Ammon's horn (tissue), 1 donor: ENCODE results near the gene GAREM1.
"Not testable (repeated sequence)": the region's sequence is repeated elsewhere in the genome, so short reads cannot be mapped to it uniquely, and the experiment has no call there.

Experiments used
- DNase-seq: peaks from one replicate; pipeline ENCODE4 v3.0.0-alpha.2; 2016; ENCODE audit warnings: low spot score

The GAREM1 gene

GRCh38 chr18:32326450-32327308 is 144.0 kb downstream of the GAREM1 start:
- DNase-seq, result peak; percentile 45

- no peak for DNase-seq
Measured at GRCh38 chr18:32324181-32324580, 146.5 kb downstream of the GAREM1 start.

GRCh38 chr18:32321826-32322225 is 148.9 kb downstream of the GAREM1 start:
- no peak for DNase-seq

DNA sequence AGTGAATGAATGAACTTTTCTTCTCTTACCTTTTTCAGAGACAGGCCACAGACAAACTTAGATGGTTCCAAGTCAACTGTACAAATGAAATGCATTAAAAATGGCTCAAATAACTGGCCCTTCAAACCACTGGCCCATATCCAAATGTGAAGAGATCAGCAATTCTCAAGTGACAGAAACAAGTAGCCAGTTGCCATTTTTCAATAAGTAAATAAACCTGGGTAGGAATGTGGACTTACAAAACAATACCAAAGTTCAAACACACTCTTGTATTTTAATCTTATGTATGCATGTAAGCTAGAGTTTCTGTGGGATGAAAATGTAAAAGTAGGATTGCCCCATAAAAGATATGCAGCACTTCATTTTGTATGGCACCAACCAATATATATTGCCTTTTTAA is 151.6 kb downstream of the GAREM1 start:
- no peak for DNase-seq

- DNase-seq, result no peak
Measured at GRCh38 chr18:32318581-32318980, 152.1 kb downstream of the GAREM1 start.

DNA sequence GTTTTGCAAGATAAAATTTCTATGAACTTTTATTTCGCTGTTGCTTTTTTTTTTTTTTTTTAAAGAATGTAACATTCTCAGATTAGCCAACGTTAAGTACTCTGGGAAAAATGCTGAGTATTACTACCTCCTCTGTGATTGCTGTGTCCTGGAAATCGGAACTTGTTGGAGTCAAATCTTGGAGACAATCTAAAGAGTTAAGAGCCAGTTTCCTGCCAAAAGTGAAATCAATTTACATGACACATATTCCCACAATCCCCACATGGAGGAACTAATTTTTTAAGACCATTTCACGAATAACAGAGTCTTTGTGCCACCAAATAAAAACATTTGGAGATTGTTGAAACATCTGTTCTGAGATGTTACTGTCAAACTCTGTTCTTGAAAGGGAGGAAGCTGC is 153.0 kb downstream of the GAREM1 start:
- DNase-seq, result no peak

- no peak for DNase-seq
Measured at GRCh38 chr18:32315881-32316280, 154.8 kb downstream of the GAREM1 start.

DNA sequence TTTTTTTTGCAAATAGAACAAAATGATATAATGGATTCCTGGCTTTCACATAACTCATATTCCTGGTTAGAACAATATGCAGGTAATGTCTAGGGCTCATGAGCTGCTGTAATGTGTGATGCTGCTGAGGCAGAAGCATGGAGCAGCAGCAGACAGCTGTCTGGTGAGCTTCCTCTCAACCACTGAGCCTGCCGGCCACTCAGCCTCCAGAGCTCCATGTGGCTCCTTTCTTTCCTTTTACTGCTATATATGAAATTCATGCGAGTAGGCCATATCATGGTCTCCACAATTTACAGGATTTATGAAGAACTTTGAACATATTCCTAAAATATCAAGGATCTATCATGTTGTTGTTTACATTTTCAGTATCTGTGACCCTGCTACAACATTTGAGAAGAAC is 159.9 kb downstream of the GAREM1 start:
- DNase-seq, result no peak

- no peak for DNase-seq
Measured at GRCh38 chr18:32310101-32310500, 160.6 kb downstream of the GAREM1 start.

DNA sequence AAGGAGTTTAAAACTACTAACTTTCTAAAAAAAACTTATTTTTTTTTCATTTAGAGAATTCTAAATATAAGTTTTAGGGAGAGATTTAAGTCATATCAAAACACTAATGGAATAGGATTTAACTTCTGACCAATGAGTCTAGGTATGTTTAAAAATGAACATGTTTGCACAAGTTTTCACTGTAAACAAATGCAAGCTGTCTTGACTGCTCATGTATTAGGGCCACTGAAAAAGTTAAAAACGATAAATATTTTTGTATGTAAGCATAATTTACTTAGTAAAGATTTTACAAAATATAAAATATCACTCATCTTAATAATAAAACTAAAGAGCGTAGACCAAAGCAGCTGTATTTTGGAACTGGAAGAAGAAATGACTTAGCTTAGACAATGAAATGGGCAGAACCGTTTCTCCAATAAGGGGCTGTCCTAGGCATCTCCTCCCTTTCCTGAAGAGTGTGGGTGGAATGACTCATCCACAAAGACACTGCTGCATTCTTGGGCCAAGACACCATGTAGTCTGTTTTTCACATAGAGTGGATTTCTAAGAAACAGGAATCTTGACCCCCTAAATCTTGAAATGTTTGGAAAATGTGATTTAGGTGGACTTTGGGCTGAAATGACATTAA is 162.1 kb downstream of the GAREM1 start:
- no peak for DNase-seq

GRCh38 chr18:32303400-32303799 is 167.3 kb downstream of the GAREM1 start:
- DNase-seq, result no peak

- no peak for DNase-seq
Measured at GRCh38 chr18:32302806-32303205, 167.9 kb downstream of the GAREM1 start.

DNA sequence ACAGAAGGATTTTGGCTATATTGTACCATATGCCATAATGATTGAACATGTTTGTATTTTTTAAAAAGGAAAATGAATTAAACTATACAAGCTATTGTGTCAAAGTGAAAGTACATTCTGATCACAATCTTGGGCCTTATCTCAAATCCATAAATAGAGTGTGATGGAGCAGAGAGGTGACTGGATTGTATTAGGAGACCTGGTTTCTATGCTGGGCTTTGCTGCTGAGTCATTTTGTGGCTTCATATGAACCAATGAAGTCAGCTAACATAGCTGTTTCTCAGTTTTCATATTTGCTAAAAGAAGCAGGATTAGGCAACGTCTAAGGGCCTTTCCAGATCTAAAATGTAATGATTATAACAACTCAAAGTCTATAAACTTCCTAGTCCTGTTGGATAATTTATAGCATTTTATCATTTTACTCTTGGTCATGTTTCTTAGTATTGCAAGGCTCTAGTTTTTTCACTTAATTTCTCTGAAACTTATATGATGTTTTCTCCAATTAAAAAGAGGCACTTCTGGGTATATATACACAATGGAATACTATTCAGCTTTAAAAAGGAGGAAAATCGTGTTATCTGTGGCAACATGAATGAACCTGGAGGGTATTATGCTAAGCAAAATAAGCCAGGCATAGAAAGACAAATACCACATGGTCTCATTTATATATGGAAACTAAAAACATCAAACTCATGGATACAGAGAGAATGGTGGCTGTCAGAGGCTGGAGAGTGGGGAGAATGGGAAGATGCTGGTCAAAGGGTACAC is 168.5 kb downstream of the GAREM1 start:
- DNase-seq, result no peak

DNA sequence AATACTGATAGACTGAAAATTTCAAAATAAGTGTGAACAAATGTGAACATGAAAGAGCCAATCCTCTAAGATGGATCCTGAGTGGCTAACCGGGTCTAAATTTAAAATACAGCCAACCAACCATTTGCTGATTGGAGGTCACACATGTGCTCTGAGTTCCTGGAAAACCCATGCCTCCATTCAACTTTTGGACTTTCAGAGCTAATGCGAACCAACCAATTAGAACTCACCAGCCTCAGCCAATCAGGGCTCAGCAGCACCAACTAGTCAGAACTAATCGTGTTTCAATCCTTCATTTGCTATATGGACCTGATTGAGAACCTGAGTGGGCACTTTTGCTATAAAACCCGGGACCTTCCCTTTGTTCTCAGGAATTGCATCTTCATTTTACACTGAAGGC is 169.3 kb downstream of the GAREM1 start:
- no peak for DNase-seq

- no peak for DNase-seq
Measured at GRCh38 chr18:32300914-32301313, 169.8 kb downstream of the GAREM1 start.

GRCh38 chr18:32299484-32299883 is 171.2 kb downstream of the GAREM1 start:
- DNase-seq, result no peak

DNA sequence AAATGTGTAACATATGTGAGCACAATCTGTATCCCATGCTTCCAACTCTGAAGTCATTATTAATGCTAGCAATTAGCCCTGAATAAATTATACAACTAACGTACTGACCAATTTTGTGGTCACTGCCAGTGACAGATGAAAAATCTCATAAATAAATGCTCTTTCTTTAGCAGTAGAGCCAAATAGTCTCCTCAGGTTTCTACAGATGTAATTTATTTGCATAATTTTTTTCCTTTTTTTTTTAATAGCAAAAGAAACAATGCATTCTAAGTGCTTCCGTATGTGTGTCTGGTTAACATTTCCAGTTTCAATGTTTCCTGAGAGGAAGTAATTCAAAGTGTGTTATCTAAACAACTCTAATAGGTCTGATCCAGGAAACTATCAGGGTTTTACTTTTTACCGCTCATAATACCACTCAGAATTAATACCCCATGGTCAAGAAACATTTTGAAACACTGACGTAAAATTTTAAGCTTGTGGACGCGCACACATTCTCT is 172.5 kb downstream of the GAREM1 start:
- DNase-seq, result no peak

- no peak for DNase-seq
Measured at GRCh38 chr18:32297579-32298170, 173.0 kb downstream of the GAREM1 start.

DNA sequence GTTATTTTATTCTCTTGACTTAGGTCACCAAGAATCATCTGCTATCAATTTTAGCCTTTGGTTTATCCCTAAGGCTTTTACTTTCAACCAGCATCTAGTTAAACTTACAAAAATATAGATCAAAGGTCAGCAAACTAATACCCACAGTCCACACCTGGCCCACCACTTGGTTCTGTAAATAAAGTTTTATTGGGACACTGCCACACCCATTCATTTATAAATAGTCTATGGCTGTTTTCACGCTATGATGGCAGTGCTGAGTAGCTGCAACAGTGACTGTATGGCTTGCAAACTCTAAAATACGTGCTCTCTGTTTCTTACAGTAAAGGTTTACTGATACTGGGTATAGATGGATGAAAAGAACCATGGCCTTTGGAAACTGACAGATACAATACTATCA is 173.8 kb downstream of the GAREM1 start:
- DNase-seq, result no peak

DNA sequence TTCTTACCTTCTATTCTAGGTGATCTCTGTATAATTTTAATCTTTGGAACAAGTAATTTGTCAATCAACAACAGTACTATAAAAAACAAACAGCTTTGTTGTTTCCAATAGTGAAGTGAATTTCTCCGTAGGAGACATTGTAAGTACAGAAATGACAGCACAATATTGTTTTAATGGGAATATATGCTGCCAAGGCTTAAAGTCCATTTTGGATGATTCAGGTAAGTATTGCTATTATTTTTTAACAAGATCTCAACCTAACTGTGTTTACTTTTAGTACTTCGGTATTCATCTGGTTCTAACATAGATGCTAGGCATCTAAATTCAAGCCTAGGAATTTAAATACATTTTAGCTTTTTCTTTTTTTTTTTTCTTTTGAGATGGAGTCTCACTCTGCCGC is 175.1 kb downstream of the GAREM1 start:
- DNase-seq, result no peak

DNA sequence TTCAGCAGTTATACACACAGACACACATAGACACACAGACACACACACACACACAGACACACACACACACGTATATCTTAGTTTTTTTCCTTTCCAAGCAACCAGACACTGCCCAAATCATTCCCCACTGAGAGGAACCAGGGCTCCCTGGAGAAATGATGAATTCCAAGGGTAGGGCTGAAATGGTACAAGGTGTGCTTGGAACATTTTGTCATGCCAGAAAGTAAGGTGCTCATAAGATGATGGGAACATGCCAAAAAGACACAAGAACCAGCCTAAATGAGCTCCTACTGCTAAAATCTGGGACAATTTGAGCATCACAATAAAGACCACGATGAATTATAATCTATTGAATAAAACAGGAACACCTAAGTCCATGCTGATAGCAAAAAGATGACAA is 177.6 kb downstream of the GAREM1 start:
- no peak for DNase-seq

DNA sequence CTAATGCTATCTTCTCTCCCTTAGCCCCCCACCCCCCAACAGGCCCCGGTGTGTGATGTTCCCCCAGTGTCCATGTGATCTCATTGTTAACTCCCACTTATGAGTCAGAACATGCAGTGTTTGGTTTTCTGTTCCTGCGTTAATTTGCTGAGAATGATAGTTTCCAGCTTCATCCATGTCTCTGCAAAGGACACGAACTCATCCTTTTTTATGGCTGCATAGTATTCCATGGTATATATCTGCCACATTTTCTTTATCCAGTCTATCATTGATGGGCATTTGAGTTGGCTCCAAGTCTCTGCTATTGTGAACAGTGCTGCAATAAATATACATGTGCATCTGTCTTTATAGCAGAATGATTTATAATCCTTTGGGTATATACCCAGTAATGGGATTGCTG is 179.1 kb downstream of the GAREM1 start:
- DNase-seq, result not testable (repeated sequence)
